ENCODE measurements around the gene LCLAT1.

Gene LCLAT1

GRCh38 chr2:30569946-30570345 lies 122.9 kb downstream of the LCLAT1 start:
- no peak for TF ChIP-seq ZFX (IDR thresholded peaks at IDR 0.05)
- no peak for TF ChIP-seq CTCF (conservative IDR thresholded peaks at IDR 0.05)
- H3K27ac ChIP-seq: no peak overlapping the region

- no peak overlapping the region for H3K27ac ChIP-seq
- TF ChIP-seq ZFX (IDR thresholded peaks at IDR 0.05) (no peak), CTCF (conservative IDR thresholded peaks at IDR 0.05) (no peak)
Observed at GRCh38 chr2:30577151-30577550, 130.1 kb downstream of the LCLAT1 start.

- no peak overlapping the region for H3K27ac ChIP-seq
- TF ChIP-seq CTCF (conservative IDR thresholded peaks at IDR 0.05) (no peak), ZFX (IDR thresholded peaks at IDR 0.05) (no peak)
Observed at GRCh38 chr2:30580391-30580790, 133.3 kb downstream of the LCLAT1 start.

GRCh38 chr2:30582521-30582920 lies 135.5 kb downstream of the LCLAT1 start:
- no peak for TF ChIP-seq ZFX (IDR thresholded peaks at IDR 0.05)
- no peak for TF ChIP-seq CTCF (conservative IDR thresholded peaks at IDR 0.05)
- H3K27ac ChIP-seq: no peak overlapping the region

GRCh38 chr2:30583204-30583749 lies 136.2 kb downstream of the LCLAT1 start:
- no peak overlapping the region for H3K27ac ChIP-seq
- no peak for TF ChIP-seq ZFX (IDR thresholded peaks at IDR 0.05)
- no peak for TF ChIP-seq CTCF (conservative IDR thresholded peaks at IDR 0.05)

GRCh38 chr2:30584116-30584515 lies 137.1 kb downstream of the LCLAT1 start:
- H3K27ac ChIP-seq: no peak overlapping the region
- TF ChIP-seq ZFX (IDR thresholded peaks at IDR 0.05) (no peak), CTCF (conservative IDR thresholded peaks at IDR 0.05) (no peak)

- H3K27ac ChIP-seq: no peak overlapping the region
- TF ChIP-seq ZFX (IDR thresholded peaks at IDR 0.05): no peak
- TF ChIP-seq CTCF (conservative IDR thresholded peaks at IDR 0.05): no peak
Observed at GRCh38 chr2:30588994-30589393, 141.9 kb downstream of the LCLAT1 start.
